HCT116 (cell line): Measurements from ENCODE around the gene RBM19. TPM values are rescaled to one million over a fixed set of nuclear protein-coding genes. Genes with fewer than 3 reads are reported as not detected.

Source experiments
- ATAC-seq: fragments of 200-7000 bp; cut with Tn5 transposase; 2 replicates; pipeline ENCODE4 v1.9.1; 2020; ENCODE audit warnings: mild to moderate bottlenecking, moderate library complexity
- BruUV-seq: library from RNA; stranded (reverse); fragments of 400-500 nt; replicated peaks from 2 replicates; lab custom pipeline; 2021; lab: Mats Ljungman, UMichigan
- CTCF ChIA-PET: fragments of 300-600 bp; sonication (Branson Sonifier 250); formaldehyde crosslinking; loops from one replicate; lab custom pipeline; 2021; ENCODE audit warnings: antibody characterized with exemption; lab: Charles Lee
- POLR2A ChIA-PET: fragments of 300-600, 350-600 bp; sonication (Branson Sonifier 250); formaldehyde crosslinking; loops from one replicate; lab custom pipeline; 2021; ENCODE audit warnings: antibody characterized with exemption; lab: Charles Lee
- RAD21 ChIA-PET, 2 experiments: fragments of 300-600 bp; sonication (Branson Sonifier 250); formaldehyde crosslinking; loops; one replicate each; lab custom pipeline; 2023; ENCODE audit warnings: low total read pairs in 2 of 2; ENCODE audit not compliant: uncharacterized antibody in 2 of 2, unreplicated experiment in 2 of 2, low non-redundant PET in 1 of 2; lab: Charles Lee
- DNase-seq: peaks from one replicate; pipeline ENCODE4 v3.0.0-alpha.2; 2010; ENCODE audit warnings: low read depth, low spot score
- H2AFZ ChIP-seq: fragments of 200-600 bp; shearing (Covaris generic), sonication (generic); 2 replicates; pipeline ENCODE4 v1.6.1; 2017; ENCODE audit warnings: low read depth, mixed run types, mixed read lengths, antibody characterized with exemption, low read length; ENCODE audit not compliant: poor library complexity, severe bottlenecking
- H3K27ac ChIP-seq: 2 replicates; pipeline ENCODE4 v1.5.1; 2012; ENCODE audit warnings: low read depth, low read length
- H3K27me3 ChIP-seq: fragments of 200-600 bp; sonication (generic); 2 replicates; pipeline ENCODE4 v1.6.1; 2016; ENCODE audit warnings: mixed run types, low read length, mixed read lengths; ENCODE audit not compliant: insufficient read depth
- H3K36me3 ChIP-seq, 2 experiments: fragments of 200-500 bp in 1 of 2; fragments of 200-600 bp in 1 of 2; sonication (Bioruptor generic) in 1 of 2; sonication (generic) in 1 of 2; 2 replicates each; pipeline versions ENCODE4 v1.5.1 to v1.6.1; 2014 to 2016; ENCODE audit warnings: low read length in 2 of 2, inconsistent platforms in 1 of 2, mixed read lengths in 1 of 2, mixed run types in 1 of 2; ENCODE audit not compliant: insufficient read depth in 2 of 2, control insufficient read depth in 1 of 2
- H3K4me1 ChIP-seq, 2 experiments: fragments of 200-600 bp in 1 of 2; sonication (generic) in 1 of 2; 2 replicates each; pipeline versions ENCODE4 v1.5.1 to v1.6.1; 2012 to 2017; ENCODE audit warnings: low read length in 2 of 2, inconsistent platforms in 1 of 2, mild to moderate bottlenecking in 1 of 2, mixed read lengths in 1 of 2, mixed run types in 1 of 2, moderate library complexity in 1 of 2; ENCODE audit not compliant: insufficient read depth in 2 of 2, control insufficient read depth in 1 of 2
- H3K4me2 ChIP-seq: fragments of 200-600 bp; sonication (generic); 2 replicates; pipeline ENCODE4 v1.6.1; 2017; ENCODE audit warnings: mixed run types, low read length, mixed read lengths
- H3K4me3 ChIP-seq, 2 experiments: fragments of 200-600 bp in 1 of 2; sonication (generic) in 1 of 2; replicated peaks in 1 of 2; 2 replicates each; pipeline ENCODE4 v1.5.1; 2011 to 2016; ENCODE audit warnings: low read length in 2 of 2, control low read depth in 1 of 2, low read depth in 1 of 2, mild to moderate bottlenecking in 1 of 2, mixed read lengths in 1 of 2, mixed run types in 1 of 2
- H3K79me2 ChIP-seq: fragments of 200-600 bp; sonication (generic); 2 replicates; pipeline ENCODE4 v1.6.1; 2017; ENCODE audit warnings: mild to moderate bottlenecking, mixed run types, low read length, moderate library complexity, mixed read lengths; ENCODE audit not compliant: insufficient read depth
- H3K9ac ChIP-seq: fragments of 200-600 bp; sonication (generic); 2 replicates; pipeline ENCODE4 v1.6.1; 2016; ENCODE audit warnings: low read length, mixed read lengths
- H3K9me2 ChIP-seq: fragments of 200-600 bp; sonication (generic), shearing (Covaris generic); 2 replicates; pipeline ENCODE4 v1.6.1; 2017; ENCODE audit warnings: mixed run types, mild to moderate bottlenecking, moderate library complexity; ENCODE audit not compliant: insufficient read depth
- H3K9me3 ChIP-seq, 2 experiments: fragments of 200-500 bp in 1 of 2; fragments of 200-600 bp in 1 of 2; sonication (Bioruptor generic) in 1 of 2; sonication (generic) in 1 of 2; 2 replicates each; pipeline ENCODE4 v1.6.1; 2014 to 2017; ENCODE audit warnings: low read length in 2 of 2, mixed read lengths in 2 of 2, inconsistent platforms in 1 of 2, low read depth in 1 of 2, mild to moderate bottlenecking in 1 of 2, mixed run types in 1 of 2, moderate library complexity in 1 of 2; ENCODE audit not compliant: control insufficient read depth in 1 of 2, insufficient read depth in 1 of 2
- H4K20me1 ChIP-seq: fragments of 200-600 bp; sonication (generic), shearing (Covaris generic); 2 replicates; pipeline ENCODE4 v1.6.1; 2017; ENCODE audit warnings: mixed run types, mild to moderate bottlenecking, moderate library complexity; ENCODE audit not compliant: insufficient read depth
- CBX3 ChIP-seq: IDR thresholded peaks from 2 replicates; pipeline ENCODE4 v1.6.1; 2012; ENCODE audit warnings: low read depth
- CEBPB ChIP-seq: IDR thresholded peaks from 2 replicates; pipeline ENCODE4 v1.6.1; 2012; ENCODE audit warnings: low read depth
- EZH2 ChIP-seq: fragments of 200-600 bp; sonication (generic); IDR thresholded peaks from 2 replicates; pipeline ENCODE4 v1.6.1; 2017; ENCODE audit warnings: antibody characterized with exemption, mixed run types
- EZH2phosphoT487 ChIP-seq: fragments of 200-600 bp; IDR thresholded peaks from 2 replicates; pipeline ENCODE4 v1.6.1; 2018; ENCODE audit warnings: antibody characterized with exemption, borderline replicate concordance
- FOSL1 ChIP-seq: IDR thresholded peaks from 2 replicates; pipeline ENCODE4 v1.6.1; 2012; ENCODE audit warnings: low read depth
- POLR2A ChIP-seq: IDR thresholded peaks from 2 replicates; pipeline ENCODE4 v1.7.0; 2011; ENCODE audit warnings: borderline replicate concordance; ENCODE audit not compliant: insufficient read depth, insufficient read length; ENCODE audit errors: extremely low read depth
- POLR2AphosphoS5 ChIP-seq: IDR thresholded peaks from 2 replicates; pipeline ENCODE4 v1.6.1; 2011; ENCODE audit warnings: mild to moderate bottlenecking, low read depth, low read length, moderate library complexity
- SIN3A ChIP-seq: IDR thresholded peaks from 2 replicates; pipeline ENCODE4 v1.6.1; 2012; ENCODE audit warnings: low read depth
- YY1 ChIP-seq: IDR thresholded peaks from 2 replicates; pipeline ENCODE4 v1.6.1; 2011; ENCODE audit warnings: low read length, low read depth, moderate library complexity, mild to moderate bottlenecking; ENCODE audit not compliant: insufficient replicate concordance; ENCODE audit errors: extremely low read depth
- ZNF274 ChIP-seq: fragments of 200-500 bp; sonication (Bioruptor generic); IDR thresholded peaks from 2 replicates; pipeline ENCODE4 v1.6.1; 2014; ENCODE audit warnings: mild to moderate bottlenecking, low read depth, low read length, inconsistent platforms
- intact Hi-C: fragments of 100-400 bp; cut with micrococcal nuclease; formaldehyde crosslinking; loops from 2 replicates; pipeline ENCODE4 v1.10.0; 2022
- total RNA-seq: library from RNA; stranded (reverse); gene quantifications from one replicate; pipeline ENCODE4 v1.2.1, GENCODE V29; 2021; ENCODE audit not compliant: unreplicated experiment
- TF ChIP-seq, protein P1 (sequence below): IDR thresholded peaks from 2 replicates; pipeline ENCODE4 v1.6.1; 2012
- TF ChIP-seq, protein P2 (sequence below), 3 experiments: fragments of 200-600 bp in 1 of 3; sonication (generic) in 1 of 3; IDR thresholded peaks in 2 of 3; conservative IDR thresholded peaks in 1 of 3; 2 replicates each; pipeline ENCODE4 v1.5.1; 2012 to 2017; ENCODE audit warnings: low read depth in 2 of 3, low read length in 2 of 3, antibody characterized with exemption in 1 of 3, borderline replicate concordance in 1 of 3, control low read depth in 1 of 3, mild to moderate bottlenecking in 1 of 3, mixed read lengths in 1 of 3, mixed run types in 1 of 3, moderate library complexity in 1 of 3; ENCODE audit not compliant: insufficient read depth in 1 of 3
- TF ChIP-seq, protein P3 (sequence below): IDR thresholded peaks from 2 replicates; pipeline ENCODE4 v1.6.1; 2012; ENCODE audit warnings: low read depth

Gene RBM19
- total RNA-seq, 1 experiment from 2014 or later: 30.7 TPM

DNA sequence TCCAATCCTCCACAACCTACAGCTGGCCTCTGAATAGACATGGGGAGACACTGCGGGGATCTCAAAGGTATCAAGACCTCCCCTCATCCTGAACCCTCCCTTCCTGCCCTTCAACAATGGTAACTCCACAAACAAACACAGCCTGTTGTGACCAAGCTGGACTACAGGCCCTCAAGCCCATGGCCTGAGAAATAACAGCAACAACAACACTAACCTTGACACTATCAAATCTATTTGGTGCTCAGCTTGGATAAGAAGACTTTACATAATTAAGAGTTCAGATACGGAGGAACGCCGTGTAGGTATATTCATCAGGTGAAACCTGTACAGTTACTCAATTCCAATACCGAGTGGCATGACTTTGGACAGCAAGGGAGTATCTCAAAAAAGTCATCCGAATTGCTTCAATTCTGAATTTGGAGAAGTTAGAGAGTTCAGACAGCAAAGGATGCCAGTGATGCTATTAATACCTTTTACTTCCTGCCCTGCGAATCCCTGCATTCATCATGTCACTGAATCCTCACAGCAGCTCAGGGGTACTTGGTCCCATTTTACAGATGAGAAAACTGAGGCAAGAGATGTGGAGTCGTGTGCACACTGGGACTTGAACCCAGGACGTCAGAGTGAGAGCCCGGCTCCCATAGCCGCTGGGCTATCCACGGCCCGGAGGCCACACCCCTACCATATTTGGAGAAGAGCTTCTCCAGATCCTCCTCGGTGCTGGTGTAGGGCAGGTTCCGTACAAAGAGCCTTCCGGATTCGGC lies 17.8 kb downstream of the RBM19 start:
- Histone ChIP-seq H3K4me3 (no peak overlapping the region), H3K9me3 (no peaks in the 10 kb centered on the region), H3K9ac (no peak overlapping the region), H2AFZ (no peak overlapping the region), H3K79me2 (no peaks in the 10 kb centered on the region), H3K4me1 (no peaks in the 10 kb centered on the region), H3K27me3 (no peaks in the 10 kb centered on the region), H3K9me2 (no peaks in the 10 kb centered on the region), H3K36me3 (peaks cover 26 to 32% of the 10 kb centered on the region in 2 experiments), H3K27ac (no peak overlapping the region), H4K20me1 (no peaks in the 10 kb centered on the region), H3K4me2 (no peak overlapping the region)
- no peak for DNase-seq
- no TSS peak for BruUV-seq
- ChIA-PET POLR2A (no interaction called here), CTCF (no interaction called here), RAD21 (no interaction called here)
- intact Hi-C loops: no loop called here
- TF ChIP-seq POLR2AphosphoS5: no peak
- TF ChIP-seq, protein P1, sequence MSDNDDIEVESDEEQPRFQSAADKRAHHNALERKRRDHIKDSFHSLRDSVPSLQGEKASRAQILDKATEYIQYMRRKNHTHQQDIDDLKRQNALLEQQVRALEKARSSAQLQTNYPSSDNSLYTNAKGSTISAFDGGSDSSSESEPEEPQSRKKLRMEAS: no peak
- no peak for TF ChIP-seq CBX3
- no peak for TF ChIP-seq EZH2phosphoT487
- ATAC-seq: no peak; the same call in 1 of the 2 replicates

DNA sequence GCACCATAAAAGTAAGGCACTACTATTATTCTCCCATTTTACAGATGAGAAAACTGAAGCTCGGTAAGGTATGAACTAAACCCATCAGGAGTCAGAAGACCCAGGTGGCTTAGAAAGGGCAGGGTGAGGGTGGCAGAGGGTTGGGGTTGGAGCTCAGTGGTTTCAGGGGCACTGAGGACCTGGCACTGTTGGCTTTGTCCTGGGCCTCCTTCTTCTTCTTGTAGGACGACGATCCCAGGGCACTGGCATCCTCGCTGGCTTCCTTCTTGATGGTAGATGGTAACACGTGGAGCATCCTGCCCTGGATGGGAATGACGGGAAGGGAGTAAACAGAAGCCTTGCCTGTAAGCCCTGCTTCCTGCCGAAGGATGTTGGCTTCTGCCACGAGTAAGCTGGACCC lies 19.9 kb downstream of the RBM19 start:
- no TSS peak for BruUV-seq
- DNase-seq: no peak
- Histone ChIP-seq H3K9ac (no peak overlapping the region), H3K27ac (no peak overlapping the region), H4K20me1 (no peaks in the 10 kb centered on the region), H3K4me2 (no peak overlapping the region), H3K27me3 (no peaks in the 10 kb centered on the region), H3K4me1 (no peaks in the 10 kb centered on the region), H3K9me2 (no peaks in the 10 kb centered on the region), H3K36me3 (peaks cover 26% of the 10 kb centered on the region in 2 experiments), H3K9me3 (no peaks in the 10 kb centered on the region), H2AFZ (no peak overlapping the region), H3K79me2 (no peaks in the 10 kb centered on the region), H3K4me3 (no peak overlapping the region)
- intact Hi-C loops: no loop called here
- CTCF ChIA-PET: no interaction called here
- no peak for ATAC-seq
- POLR2A ChIA-PET: no interaction called here
- RAD21 ChIA-PET: no interaction called here
- TF ChIP-seq FOSL1: no peak
- TF ChIP-seq, protein P2, sequence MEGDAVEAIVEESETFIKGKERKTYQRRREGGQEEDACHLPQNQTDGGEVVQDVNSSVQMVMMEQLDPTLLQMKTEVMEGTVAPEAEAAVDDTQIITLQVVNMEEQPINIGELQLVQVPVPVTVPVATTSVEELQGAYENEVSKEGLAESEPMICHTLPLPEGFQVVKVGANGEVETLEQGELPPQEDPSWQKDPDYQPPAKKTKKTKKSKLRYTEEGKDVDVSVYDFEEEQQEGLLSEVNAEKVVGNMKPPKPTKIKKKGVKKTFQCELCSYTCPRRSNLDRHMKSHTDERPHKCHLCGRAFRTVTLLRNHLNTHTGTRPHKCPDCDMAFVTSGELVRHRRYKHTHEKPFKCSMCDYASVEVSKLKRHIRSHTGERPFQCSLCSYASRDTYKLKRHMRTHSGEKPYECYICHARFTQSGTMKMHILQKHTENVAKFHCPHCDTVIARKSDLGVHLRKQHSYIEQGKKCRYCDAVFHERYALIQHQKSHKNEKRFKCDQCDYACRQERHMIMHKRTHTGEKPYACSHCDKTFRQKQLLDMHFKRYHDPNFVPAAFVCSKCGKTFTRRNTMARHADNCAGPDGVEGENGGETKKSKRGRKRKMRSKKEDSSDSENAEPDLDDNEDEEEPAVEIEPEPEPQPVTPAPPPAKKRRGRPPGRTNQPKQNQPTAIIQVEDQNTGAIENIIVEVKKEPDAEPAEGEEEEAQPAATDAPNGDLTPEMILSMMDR (IDR thresholded peaks at IDR 0.05 in 2 of 3, conservative IDR thresholded peaks at IDR 0.05 in 1 of 3; ENCODE audit: borderline replicate concordance in 1 of 3, insufficient read depth in 1 of 3, low read depth in 2 of 3, low read length in 2 of 3): no peak
- TF ChIP-seq YY1: no peak
- TF ChIP-seq CBX3: no peak
- no peak for TF ChIP-seq SIN3A
- TF ChIP-seq EZH2: no peak
- TF ChIP-seq, protein P3, sequence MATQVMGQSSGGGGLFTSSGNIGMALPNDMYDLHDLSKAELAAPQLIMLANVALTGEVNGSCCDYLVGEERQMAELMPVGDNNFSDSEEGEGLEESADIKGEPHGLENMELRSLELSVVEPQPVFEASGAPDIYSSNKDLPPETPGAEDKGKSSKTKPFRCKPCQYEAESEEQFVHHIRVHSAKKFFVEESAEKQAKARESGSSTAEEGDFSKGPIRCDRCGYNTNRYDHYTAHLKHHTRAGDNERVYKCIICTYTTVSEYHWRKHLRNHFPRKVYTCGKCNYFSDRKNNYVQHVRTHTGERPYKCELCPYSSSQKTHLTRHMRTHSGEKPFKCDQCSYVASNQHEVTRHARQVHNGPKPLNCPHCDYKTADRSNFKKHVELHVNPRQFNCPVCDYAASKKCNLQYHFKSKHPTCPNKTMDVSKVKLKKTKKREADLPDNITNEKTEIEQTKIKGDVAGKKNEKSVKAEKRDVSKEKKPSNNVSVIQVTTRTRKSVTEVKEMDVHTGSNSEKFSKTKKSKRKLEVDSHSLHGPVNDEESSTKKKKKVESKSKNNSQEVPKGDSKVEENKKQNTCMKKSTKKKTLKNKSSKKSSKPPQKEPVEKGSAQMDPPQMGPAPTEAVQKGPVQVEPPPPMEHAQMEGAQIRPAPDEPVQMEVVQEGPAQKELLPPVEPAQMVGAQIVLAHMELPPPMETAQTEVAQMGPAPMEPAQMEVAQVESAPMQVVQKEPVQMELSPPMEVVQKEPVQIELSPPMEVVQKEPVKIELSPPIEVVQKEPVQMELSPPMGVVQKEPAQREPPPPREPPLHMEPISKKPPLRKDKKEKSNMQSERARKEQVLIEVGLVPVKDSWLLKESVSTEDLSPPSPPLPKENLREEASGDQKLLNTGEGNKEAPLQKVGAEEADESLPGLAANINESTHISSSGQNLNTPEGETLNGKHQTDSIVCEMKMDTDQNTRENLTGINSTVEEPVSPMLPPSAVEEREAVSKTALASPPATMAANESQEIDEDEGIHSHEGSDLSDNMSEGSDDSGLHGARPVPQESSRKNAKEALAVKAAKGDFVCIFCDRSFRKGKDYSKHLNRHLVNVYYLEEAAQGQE: no peak
- no peak for TF ChIP-seq EZH2phosphoT487
- TF ChIP-seq CEBPB: no peak
- no peak for TF ChIP-seq ZNF274
- no peak for TF ChIP-seq POLR2A
